MM.1S (cell line): ENCODE measurements around the gene SELENOP.

Experiments used
- DNase-seq: peaks from one replicate; pipeline ENCODE4 v3.0.0-alpha.2; 2015
- H2AFZ ChIP-seq: fragments of 300-600 bp; sonication (generic); 2 replicates; pipeline ENCODE4 v1.6.0; 2016; ENCODE audit warnings: antibody characterized with exemption, low read length
- H3F3A ChIP-seq: fragments of 300-600 bp; sonication (generic); 2 replicates; pipeline ENCODE4 v1.6.1; 2016; ENCODE audit warnings: mild to moderate bottlenecking, antibody characterized with exemption, low read length, moderate library complexity, mixed read lengths; ENCODE audit not compliant: insufficient read depth
- H3K27ac ChIP-seq: fragments of 300-600 bp; sonication (generic); 2 replicates; pipeline ENCODE4 v1.5.1; 2016; ENCODE audit warnings: mild to moderate bottlenecking, low read length
- H3K27me3 ChIP-seq: fragments of 300-600 bp; sonication (generic); replicated peaks from 2 replicates; pipeline ENCODE4 v1.6.0; 2016; ENCODE audit warnings: low read length; ENCODE audit not compliant: insufficient read depth
- H3K36me3 ChIP-seq: fragments of 300-600 bp; sonication (generic); replicated peaks from 2 replicates; pipeline ENCODE4 v1.6.1; 2016; ENCODE audit warnings: mild to moderate bottlenecking, low read length, mixed read lengths; ENCODE audit not compliant: insufficient read depth
- H3K4me1 ChIP-seq: fragments of 300-600 bp; sonication (generic); 2 replicates; pipeline ENCODE4 v1.6.1; 2016; ENCODE audit warnings: low read length, mixed read lengths
- H3K4me2 ChIP-seq: fragments of 300-600 bp; sonication (generic); 2 replicates; pipeline ENCODE4 v1.6.0; 2016; ENCODE audit warnings: low read depth, low read length
- H3K4me3 ChIP-seq: fragments of 300-600 bp; sonication (generic); 2 replicates; pipeline ENCODE4 v1.5.1; 2016; ENCODE audit warnings: low read length, mixed read lengths
- H3K79me2 ChIP-seq: fragments of 300-600 bp; sonication (generic); 2 replicates; pipeline ENCODE4 v1.6.1; 2016; ENCODE audit warnings: mixed run types, low read length, mixed read lengths
- H3K9ac ChIP-seq: fragments of 300-600 bp; sonication (generic); 2 replicates; pipeline ENCODE4 v1.6.1; 2016; ENCODE audit warnings: low read length, mixed read lengths
- H3K9me2 ChIP-seq: fragments of 300-600 bp; sonication (generic); replicated peaks from 2 replicates; pipeline ENCODE4 v1.6.1; 2016; ENCODE audit warnings: mild to moderate bottlenecking, low read length, mixed read lengths; ENCODE audit not compliant: insufficient read depth
- H3K9me3 ChIP-seq: fragments of 300-600 bp; sonication (generic); replicated peaks from 2 replicates; pipeline ENCODE4 v1.6.1; 2016; ENCODE audit warnings: mild to moderate bottlenecking, low read length, mixed read lengths; ENCODE audit not compliant: insufficient read depth
- H4K20me1 ChIP-seq: fragments of 300-600 bp; sonication (generic); 2 replicates; pipeline ENCODE4 v1.6.1; 2016; ENCODE audit warnings: mild to moderate bottlenecking, low read length, moderate library complexity, mixed read lengths; ENCODE audit not compliant: insufficient read depth
- CTCF ChIP-seq: fragments of 300-600 bp; sonication (generic); IDR thresholded peaks from 2 replicates; pipeline ENCODE4 v1.5.1; 2016; ENCODE audit warnings: antibody characterized with exemption, low read length, mixed read lengths
- EZH2 ChIP-seq: fragments of 300-600 bp; sonication (generic); optimal IDR thresholded peaks from 2 replicates; pipeline ENCODE3; 2017; ENCODE audit warnings: low read depth, mild to moderate bottlenecking, antibody characterized with exemption, low read length, mixed read lengths
- EZH2phosphoT487 ChIP-seq: fragments of 300-600 bp; sonication (generic); IDR thresholded peaks from 2 replicates; pipeline ENCODE4 v1.6.1; 2018; ENCODE audit warnings: antibody characterized with exemption, low read length

SELENOP gene

DNA sequence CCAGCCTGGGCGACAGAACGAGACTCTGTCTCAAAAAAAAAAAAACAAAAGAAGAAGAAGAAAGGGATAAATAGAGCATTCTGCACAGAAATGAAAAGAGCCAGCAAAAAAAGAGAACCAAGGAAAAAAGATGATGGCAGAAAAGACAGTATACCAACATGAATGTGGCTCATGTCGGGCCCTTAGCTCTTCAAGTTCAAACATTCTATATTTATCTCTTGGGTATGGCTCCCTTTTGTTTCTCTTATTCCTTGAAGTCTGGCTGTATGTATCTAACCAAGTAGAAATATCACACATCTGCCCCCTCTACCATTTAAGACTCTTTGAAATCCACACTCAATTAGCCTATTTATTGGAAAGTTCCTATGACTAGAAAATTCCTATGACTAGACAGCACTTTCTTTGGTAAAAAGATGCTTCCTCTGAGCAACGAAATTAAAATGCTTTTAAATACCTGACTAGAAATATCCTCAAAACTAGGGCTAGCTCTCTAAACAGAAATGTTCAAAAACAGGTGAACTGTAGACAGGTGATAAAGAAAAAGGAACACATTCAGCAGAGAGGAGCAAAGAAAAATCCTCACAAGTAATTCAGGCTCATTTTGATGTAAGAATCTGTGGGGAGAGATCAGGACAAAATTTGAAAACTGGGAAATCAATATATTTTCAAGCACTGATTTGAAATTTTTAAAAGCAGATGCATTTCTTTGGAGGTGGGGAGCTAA, 2.6 kb downstream of the SELENOP start:
- Histone ChIP-seq H4K20me1 (no peaks in the 10 kb centered on the region), H3K9ac (no peak overlapping the region), H3K4me1 (no peaks in the 10 kb centered on the region), H3K36me3 (no peaks in the 10 kb centered on the region), H3K79me2 (no peaks in the 10 kb centered on the region), H3K4me3 (no peak overlapping the region), H3K9me2 (no peaks in the 10 kb centered on the region), H3K9me3 (no peaks in the 10 kb centered on the region), H3K27me3 (no peaks in the 10 kb centered on the region), H2AFZ (no peak overlapping the region), H3K27ac (no peak overlapping the region), H3F3A (no peaks in the 10 kb centered on the region), H3K4me2 (no peak overlapping the region)
- DNase-seq: no peak
- TF ChIP-seq CTCF (no peak), EZH2 (no peak), EZH2phosphoT487 (no peak)

- DNase-seq: no peak
- no peak for TF ChIP-seq EZH2phosphoT487
- no peak for TF ChIP-seq CTCF
- no peak for TF ChIP-seq EZH2
These were observed 3.8 kb downstream of the SELENOP start for GRCh38 chr5:42807722-42808447.

DNA sequence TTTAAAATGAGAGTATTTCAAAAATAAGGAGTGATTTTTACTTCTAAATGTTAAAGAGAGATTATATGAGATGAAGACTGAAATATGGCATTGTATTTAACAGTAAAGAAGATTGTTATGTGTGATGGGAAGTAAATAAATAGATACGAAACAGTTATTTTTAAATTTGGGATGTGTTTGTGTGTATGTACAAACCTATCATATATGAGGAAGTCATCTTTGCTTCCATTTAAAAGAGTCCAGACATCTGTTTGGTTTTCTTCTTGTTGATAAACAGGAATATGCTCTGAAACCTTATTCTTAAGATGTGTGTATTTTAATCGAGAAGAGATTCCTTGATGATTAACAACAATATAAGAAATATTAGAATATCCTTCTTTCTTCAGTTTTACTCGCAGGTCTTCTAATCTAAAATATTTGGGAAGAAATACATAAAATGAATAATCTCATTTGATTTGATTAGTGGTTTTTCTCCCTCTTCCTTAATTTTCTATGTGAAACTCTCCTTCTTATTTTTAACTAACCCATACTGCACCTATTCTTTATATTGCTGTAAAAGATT, 4.9 kb downstream of the SELENOP start:
- no peaks in the 10 kb centered on the region for H3F3A ChIP-seq
- no peak overlapping the region for H3K9ac ChIP-seq
- TF ChIP-seq CTCF (no peak), EZH2phosphoT487 (no peak), EZH2 (no peak)

More at GRCh38 chr5:42807722-42808447, 3.8 kb downstream of the SELENOP start:
- Histone ChIP-seq H3K27me3 (no peaks in the 10 kb centered on the region), H3K9me3 (no peaks in the 10 kb centered on the region), H3F3A (no peaks in the 10 kb centered on the region), H3K9me2 (no peaks in the 10 kb centered on the region), H3K4me2 (no peak overlapping the region), H2AFZ (no peak overlapping the region), H3K4me3 (no peak overlapping the region), H3K4me1 (no peaks in the 10 kb centered on the region), H4K20me1 (no peaks in the 10 kb centered on the region), H3K36me3 (no peaks in the 10 kb centered on the region), H3K9ac (no peak overlapping the region), H3K79me2 (no peaks in the 10 kb centered on the region), H3K27ac (no peak overlapping the region)

More for the DNA sequence above, 4.9 kb downstream of the SELENOP start:
- Histone ChIP-seq H3K9me3 (no peaks in the 10 kb centered on the region), H3K27me3 (no peaks in the 10 kb centered on the region), H3K36me3 (no peaks in the 10 kb centered on the region), H3K9me2 (no peaks in the 10 kb centered on the region), H3K79me2 (no peaks in the 10 kb centered on the region), H4K20me1 (no peaks in the 10 kb centered on the region), H3K27ac (no peak overlapping the region), H3K4me2 (no peak overlapping the region), H3K4me1 (no peaks in the 10 kb centered on the region), H3K4me3 (no peak overlapping the region), H2AFZ (no peak overlapping the region)
- DNase-seq: no peak
